Measurements from ENCODE around the gene FN3K. TPM values are rescaled to one million over a fixed set of nuclear protein-coding genes. Genes with fewer than 3 reads are reported as not detected.

Gene FN3K
- total RNA-seq, 1 experiment from 2014 or later: 28.3 TPM

DNA sequence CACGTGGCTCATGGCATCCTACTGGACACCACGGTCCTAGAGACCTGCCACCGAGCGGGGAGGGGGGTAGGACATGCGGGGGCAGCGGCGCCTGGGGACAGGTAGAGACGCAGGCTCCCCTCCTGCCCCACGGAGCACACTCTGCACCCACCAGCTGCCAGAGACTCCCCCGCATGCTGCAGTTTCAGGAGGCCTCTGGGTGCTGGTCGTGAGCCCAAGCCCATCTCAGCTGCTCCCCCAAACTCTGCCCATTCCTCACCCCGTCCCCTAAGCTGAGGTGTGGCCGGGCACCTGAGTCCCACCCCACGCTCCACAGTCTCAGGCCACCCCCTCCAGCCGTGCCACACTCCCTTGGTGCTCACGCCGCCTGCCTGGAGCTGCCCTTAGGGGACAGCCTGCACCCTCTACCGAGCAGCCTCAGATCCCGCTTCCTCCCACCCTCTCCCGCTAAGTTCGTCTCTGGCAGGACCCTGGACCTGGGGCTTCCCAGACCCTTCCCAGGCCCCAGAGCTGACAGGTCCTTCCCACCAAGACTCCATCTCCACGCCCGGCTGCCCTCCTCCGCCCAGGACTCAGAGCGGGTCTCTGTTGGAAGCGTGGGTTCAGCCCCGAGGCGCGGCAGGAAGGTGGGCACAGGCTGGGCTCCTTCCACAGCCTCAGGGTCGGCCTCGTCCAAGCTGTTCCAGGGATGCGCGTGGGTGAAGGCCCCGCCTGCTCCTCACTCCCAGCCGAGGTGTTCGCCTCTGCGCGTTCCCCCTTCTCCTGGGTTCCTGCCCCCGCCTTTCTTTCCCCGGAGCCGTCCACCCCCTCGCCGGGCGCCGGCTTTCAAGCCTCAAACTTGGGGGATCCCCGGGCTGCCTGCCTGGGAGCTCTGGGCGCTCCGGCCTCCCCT, 38.3 kb upstream of the FN3K start:
- H3K4me3 Mint-ChIP-seq: peak overlapping the region; percentile 55 to 70
- H3K4me1 Mint-ChIP-seq: peaks cover 2 to 6% of the 10 kb centered on the region in 2 experiments; a peak in 2 of 4 replicates
- no peak overlapping the region for H3T11ph ChIP-seq (ENCODE audit: low read length)
- H3K9me3 ChIP-seq (ENCODE audit: control insufficient read depth, low read depth, low read length): no peaks in the 10 kb centered on the region
- peaks cover 13% of the 10 kb centered on the region in 2 experiments; a peak in 4 of 5 replicates for H3K9me3 Mint-ChIP-seq
- no peak overlapping the region for H2BK120ac ChIP-seq (ENCODE audit: low read depth, low read length, poor library complexity, severe bottlenecking)
- peak overlapping the region; percentile 26 for H3K4me2 ChIP-seq (ENCODE audit: insufficient read depth, insufficient read length, low read length)
- H3K23ac ChIP-seq (ENCODE audit: insufficient read length, low read depth, low read length): no peak overlapping the region
- no peaks in the 10 kb centered on the region for H3K79me2 ChIP-seq (ENCODE audit: insufficient read depth, low read length)
- no peak overlapping the region for H3K18ac ChIP-seq (ENCODE audit: insufficient read length, low read depth, low read length)
- no peak overlapping the region for H2AK5ac ChIP-seq (ENCODE audit: insufficient read length, low read length)
- H3K23me2 ChIP-seq (ENCODE audit: insufficient read length, low read depth, low read length, poor library complexity, severe bottlenecking): peaks cover 7% of the 10 kb centered on the region
- no peaks in the 10 kb centered on the region for H4K20me1 ChIP-seq (ENCODE audit: control insufficient read depth, insufficient read depth, insufficient read length)
- no peak overlapping the region for H3K27ac ChIP-seq (ENCODE audit: insufficient read length, low read depth, low read length)
- H3K27me3 Mint-ChIP-seq (ENCODE audit: low read depth): peaks cover 56% of the 10 kb centered on the region
- no peak for TF ChIP-seq CTCF (conservative IDR thresholded peaks at IDR 0.05)
- DNase-seq: peak; percentile 54
- no peak overlapping the region for H4K5ac ChIP-seq (ENCODE audit: insufficient read length, low read depth, low read length)
- no peak overlapping the region for H3K9ac ChIP-seq (ENCODE audit: extremely low read depth, insufficient read length, low read length)
- WGBS (ENCODE audit: extremely low coverage, insufficient read length, low lambda C conversion rate): no CpG with 5 or more reads among the region's 48 CpGs
- H3K79me1 ChIP-seq (ENCODE audit: insufficient read depth, low read depth, low read length, poor library complexity, severe bottlenecking): no peaks in the 10 kb centered on the region
- H4K8ac ChIP-seq (replicated peaks; ENCODE audit: insufficient read length, low read depth, low read length): no peak overlapping the region
- H2BK20ac ChIP-seq (ENCODE audit: low read depth, low read length, poor library complexity, severe bottlenecking): no peak overlapping the region
- no peak overlapping the region for H2AFZ ChIP-seq (ENCODE audit: low read length)
- no peak overlapping the region; the same call in 1 of the 2 replicates for H3K14ac ChIP-seq (ENCODE audit: insufficient read depth, low read length)
- no peak overlapping the region for H2BK5ac ChIP-seq (ENCODE audit: insufficient read length, low read length)
- no peaks in the 10 kb centered on the region for H3K4me1 ChIP-seq (ENCODE audit: insufficient read depth, low read length)
- H3K36me3 Mint-ChIP-seq (ENCODE audit: insufficient read depth in 1 of 3, low read depth in 3 of 3): peaks cover 0 to 8% (median 7%) of the 10 kb centered on the region in 3 experiments; a peak in 5 of 7 replicates
- H3K4ac ChIP-seq (ENCODE audit: low read depth, low read length): no peak overlapping the region
- H4K91ac ChIP-seq (ENCODE audit: insufficient read length, low read depth, low read length): no peak overlapping the region
- no peak overlapping the region for H2BK15ac ChIP-seq (ENCODE audit: low read depth, low read length)
- no peak overlapping the region for H3K56ac ChIP-seq (ENCODE audit: insufficient read length, low read depth, low read length)
- no peak overlapping the region for H3K27ac Mint-ChIP-seq
- peaks cover 15% of the 10 kb centered on the region; the same call in 1 of the 2 replicates for H3K27me3 ChIP-seq (ENCODE audit: insufficient read depth, low read length)
- no peak overlapping the region for H2BK12ac ChIP-seq (ENCODE audit: insufficient read length, low read depth, low read length)

All from H9 (cell line).